Measurements from ENCODE around the gene ARSD.
"Not testable (repeated sequence)": the region's sequence is repeated elsewhere in the genome, so short reads cannot be mapped to it uniquely, and the experiment has no call there.

The ARSD gene

DNA sequence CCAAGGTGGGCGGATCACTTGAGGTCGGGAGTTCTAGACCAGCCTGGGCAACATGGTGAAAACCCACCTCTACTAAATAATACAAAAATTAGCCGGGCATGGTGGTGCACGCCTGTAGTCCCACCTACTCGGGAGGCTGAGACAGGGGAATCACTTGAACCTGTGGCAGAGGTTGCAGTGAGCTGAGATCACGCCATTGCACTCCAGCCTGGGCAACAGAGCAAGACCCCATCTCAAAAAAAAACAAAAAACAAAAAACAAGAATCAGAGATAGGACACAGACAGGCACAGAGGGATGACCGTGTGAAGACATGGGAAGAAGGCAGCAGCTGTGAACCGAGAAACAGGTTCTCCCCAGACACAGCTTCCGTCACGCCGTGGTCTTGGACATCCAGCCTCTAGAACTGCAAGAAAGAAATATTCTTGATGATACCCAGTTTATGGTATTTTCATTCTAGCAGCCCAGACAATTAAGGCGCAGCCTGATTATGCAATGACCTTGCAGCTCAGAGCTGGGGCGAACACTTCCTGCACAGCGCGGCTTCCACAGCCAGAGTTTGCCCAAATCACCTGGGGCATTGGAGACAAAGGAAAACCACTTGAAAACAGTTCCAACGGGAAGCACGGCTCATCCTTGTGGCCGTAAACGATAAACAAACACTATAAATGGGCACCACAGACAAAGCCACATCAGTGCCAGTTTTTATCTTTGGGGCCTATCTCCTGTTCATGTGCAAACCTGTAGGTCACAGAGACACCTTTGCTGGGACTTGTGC lies 4.2 kb upstream of the ARSD start:
- no peak for DNase-seq

DNA sequence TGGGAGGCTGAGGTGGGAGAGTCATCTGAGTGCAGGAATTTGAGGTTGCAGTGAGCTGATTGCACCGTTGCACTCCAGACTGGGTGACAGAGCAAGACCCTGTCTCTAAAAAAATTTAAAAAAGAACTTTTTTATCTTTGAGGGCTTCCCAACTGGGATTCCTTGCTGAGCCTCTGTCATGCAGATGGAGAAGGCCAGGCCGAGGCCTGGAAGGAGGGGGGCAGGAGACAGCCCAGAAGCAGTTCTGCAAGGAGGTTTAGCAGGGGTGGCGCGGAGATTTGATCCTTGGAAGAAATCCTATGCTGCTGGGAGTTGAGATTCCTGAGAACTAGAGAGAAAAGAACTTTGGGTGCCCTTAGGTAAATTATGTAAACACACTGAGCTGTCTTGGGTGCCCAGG lies 2.5 kb upstream of the ARSD start:
- DNase-seq = no peak

DNA sequence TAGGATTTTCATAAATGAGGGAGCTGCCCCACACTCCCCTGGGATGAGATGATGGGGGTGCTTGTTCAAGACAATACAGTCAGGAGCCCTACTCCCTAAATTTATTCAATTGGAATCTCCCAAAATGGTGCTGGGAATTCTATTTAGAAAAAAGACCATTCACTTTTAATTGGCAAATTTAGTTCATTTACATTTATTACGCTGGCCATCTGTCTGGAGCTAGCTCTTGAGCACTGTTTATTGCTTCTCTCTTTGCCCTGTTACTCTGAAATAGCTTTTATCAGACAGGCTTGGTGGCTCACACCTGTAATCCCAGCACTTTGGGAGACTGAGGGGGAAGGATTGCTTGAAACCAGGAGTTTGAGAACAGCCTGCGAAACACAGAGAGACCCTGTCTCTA lies 2.0 kb upstream of the ARSD start:
- no peak for DNase-seq

DNA sequence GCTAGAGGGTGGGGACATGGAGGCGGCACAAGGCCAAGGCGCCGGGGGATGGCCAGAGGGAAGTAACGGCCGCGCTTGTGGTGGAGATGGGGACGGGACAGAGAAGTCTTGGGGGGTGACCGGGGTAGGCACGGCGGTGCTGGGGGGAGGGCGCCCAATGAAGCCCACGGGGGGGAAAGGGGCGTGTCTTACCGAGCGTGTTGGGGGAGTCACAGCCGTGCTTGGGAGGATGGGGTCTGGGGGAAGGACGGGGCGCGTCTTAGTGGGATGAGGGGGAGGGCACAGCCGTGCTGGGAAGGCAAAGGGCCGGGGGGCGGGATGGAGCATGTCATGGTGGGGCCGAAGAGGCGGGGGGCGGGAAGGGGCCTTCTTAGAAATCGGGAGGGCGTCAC lies 952 bp downstream of the ARSD start:
- peak; percentile 26 for DNase-seq

DNA sequence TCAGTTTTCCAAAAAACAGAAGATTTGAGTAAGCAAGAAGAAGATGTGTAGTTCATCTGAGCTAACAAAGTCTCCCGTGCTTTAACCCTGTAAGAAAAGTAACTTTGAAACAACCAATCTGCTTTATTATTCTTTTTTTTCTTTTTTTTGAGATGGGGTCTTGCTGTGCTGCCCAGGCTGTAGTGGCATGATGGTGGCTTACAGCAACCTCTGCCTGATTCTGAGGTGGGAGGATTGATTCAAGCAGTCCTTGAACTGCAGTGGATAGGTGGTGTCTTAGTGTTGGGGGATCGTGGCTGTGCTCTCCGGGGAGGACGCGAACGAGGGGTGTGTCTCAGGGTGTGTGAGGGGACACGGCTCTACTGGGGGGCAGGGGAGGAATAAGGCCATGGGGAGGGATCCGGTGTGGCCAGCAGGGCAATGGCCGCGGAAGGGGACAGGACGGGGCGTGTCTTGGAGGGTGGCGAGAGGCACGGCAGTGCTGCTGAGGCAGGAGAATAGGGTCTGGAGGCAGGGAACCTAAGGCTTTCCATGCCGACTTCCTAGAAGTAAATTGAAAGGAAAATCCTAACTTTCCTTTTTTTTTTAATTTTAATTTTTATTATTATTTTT lies 2.4 kb downstream of the ARSD start:
- no peak for DNase-seq

DNA sequence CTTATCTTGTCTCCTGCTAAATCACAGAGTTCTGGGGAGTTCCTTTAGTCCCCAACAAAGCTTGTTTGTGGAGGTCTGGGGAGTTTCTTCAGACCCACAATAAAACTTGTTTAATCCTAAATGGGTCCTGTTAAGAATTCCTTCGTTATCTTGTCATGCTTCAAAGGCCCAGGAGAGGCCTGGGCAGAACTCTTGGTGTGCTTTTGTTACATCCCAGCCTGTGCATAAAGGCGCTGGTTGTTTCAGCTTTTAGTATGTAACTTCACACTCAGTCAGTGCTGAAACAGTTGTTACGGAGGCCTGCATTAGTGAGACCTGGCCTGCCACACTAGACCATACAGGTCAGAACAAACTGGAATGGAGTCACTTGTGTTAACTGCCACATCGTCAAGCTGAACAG lies 2.9 kb downstream of the ARSD start:
- not testable (repeated sequence) for DNase-seq

DNA sequence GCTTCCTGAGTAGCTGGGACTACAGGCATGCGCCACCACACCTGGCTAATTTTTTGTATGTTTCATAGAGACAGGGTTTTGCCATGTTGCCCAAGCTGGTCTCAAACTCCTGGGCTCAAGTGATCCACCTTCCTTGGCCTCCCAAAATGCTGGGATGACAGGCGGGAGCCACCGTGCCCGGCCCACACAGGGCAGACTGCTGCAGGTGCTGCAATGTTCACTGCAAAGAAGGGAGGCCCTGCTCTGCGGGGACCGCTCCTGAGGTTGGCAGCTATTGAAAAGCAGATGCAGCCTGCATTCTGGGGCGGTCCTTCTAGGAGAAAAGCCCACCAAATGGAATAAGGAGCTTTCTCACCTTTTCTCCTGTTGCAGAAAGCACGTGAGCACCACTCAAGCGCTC lies 5.0 kb downstream of the ARSD start:
- DNase-seq = no peak

DNA sequence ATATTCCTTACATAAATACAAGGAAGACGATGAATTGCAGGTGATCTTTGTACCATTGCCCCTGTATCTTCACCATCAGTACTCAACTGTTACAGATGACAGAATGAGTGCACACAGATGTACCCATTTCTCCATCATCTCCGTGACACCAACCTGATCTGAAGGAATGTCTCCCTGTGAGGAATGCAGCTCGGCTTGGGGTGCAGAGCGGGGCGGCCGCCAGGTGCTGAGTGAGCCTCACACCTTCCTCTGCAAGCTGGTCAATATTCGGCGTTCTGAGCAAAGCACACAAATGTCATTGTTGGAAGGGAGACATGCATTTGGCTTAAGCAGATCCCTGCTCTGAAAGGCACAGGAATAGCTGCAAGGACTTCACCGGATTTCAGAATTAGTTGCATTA lies 7.4 kb downstream of the ARSD start:
- no peak for DNase-seq

DNA sequence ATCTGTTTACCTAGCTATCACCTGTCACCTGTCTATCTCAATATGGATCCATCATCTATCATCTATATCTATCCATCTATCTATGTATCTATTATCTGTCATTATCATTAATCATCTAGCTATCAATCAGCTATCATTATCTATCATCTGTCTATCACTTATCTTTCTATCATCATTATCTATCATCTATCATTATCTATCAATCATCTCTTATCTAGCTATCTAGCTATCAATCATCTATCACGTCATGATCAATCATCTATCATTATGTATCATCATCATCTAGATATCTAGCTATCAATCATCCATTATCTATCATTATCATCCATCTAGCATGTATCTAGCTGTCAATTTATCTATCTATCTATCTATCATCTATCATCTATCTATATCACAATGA lies 7.9 kb downstream of the ARSD start:
- no peak for DNase-seq

DNA sequence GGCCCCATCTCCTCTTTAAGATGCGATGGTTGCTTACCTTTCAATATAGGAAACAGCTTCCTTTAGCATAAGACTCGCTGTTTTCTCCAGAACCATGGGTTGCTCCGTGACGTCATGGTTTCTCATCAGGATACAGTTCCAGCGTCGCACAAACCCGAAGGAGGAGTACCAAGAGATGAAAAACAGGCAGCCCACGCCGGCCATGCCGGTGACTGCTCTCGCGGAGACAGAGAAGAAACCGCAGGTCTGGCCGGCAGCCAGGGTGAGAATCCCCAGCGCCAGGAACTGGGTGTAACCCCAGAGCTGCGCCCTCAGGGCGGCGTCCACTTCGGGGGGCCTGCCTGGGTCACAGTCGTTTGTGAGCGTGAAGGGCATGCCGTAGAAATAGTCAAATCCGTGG lies 11.4 kb downstream of the ARSD start:
- no peak for DNase-seq

DNA sequence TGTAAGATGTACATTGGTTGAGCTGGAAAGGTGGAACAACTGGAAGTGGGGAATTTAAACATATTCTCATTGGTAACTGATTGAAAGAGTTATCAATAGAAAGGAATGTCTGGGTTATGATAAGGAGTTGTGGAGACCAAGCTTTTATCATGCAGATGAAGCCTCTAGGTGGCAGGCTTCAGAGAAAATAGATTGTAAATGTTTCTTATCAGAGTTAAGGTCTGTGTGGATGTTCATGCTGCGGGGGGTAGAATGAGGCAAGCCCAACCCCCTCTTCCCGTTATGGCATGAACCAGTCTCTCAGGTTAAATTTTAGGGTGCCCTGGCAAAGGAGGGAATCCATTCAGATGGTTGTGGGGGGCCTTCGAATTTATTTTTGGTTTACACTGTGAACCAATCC lies 16.0 kb downstream of the ARSD start:
- DNase-seq = no peak

DNA sequence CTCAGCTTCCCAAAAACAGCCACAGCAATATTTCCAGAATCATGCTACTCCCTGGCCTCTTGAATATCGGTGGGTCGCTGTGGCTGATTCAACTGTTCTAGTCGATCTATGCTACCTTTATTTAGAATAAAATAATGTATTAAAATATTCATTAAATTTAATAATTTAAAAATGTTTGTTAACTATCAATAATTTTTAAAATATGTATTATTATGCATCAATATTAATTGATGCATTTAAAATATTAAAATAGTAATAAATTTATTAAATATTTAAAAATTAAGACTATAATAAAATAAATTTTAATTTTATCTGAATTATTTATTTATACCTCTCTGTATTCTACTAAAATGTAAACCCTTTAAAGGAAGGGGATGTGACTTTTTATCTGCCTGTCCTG lies 19.0 kb downstream of the ARSD start:
- no peak for DNase-seq

DNA sequence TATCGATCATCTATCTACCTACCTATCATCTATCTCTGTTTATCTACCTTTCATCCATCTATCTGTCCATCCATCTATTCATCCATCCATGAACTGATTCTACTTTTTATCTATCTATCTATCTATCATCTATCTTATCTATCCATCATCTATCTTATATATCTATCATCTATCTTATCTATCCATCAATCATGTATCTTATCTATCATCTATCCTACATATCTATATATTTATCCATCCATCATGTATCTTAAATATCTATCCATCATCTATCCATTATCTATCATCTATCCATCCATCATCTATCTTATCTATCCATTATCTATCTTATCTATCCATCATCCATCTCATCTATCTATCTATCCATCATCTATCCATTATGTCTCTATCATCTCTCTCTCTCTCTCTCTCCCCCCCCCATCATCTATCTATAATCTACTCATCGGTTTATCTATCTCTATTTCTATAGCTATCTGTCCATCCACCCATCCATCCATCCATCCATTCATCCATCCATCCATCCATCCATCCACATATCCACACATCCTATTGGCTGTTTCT lies 20.9 kb downstream of the ARSD start:
- no peak for DNase-seq

DNA sequence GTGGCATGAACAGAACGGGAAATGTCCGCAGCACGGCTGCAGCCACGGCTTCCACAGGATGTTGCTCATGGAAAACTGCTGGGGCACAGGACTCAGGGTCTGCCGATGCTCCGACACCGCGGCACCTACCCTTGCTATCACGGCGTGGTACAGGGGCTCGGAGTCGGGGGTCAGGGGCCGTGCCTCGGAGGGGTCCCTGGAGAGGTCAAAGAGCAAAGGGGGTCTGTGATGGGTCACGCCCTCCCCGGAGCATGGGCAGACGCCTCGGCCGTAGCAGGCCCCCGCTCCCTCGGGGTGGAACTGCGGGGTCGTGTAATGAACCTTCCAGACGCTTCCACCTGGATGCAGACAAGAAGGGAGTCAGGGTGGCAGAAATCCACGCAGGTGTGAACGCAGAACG lies 21.8 kb downstream of the ARSD start:
- DNase-seq = no peak

DNA sequence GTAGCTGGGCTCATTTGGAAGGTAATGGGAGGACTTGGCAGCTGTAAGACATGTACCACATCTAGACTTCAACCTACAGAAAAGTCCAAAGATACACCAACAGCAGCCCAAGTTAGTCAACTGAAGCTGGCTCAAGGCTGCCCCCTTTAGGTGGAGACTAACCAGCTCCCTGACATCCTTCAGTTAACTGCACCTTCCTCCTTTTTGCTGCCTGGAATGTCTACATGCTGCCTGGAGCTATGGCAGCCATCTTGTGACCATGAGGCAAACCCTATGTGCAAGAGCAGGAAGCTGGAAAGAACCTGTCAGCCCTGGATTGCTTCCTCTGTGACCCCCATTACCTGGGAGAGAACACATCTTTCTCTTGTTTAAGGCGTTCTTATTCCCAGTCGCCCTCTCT lies 25.8 kb downstream of the ARSD start:
- DNase-seq = no peak

DNA sequence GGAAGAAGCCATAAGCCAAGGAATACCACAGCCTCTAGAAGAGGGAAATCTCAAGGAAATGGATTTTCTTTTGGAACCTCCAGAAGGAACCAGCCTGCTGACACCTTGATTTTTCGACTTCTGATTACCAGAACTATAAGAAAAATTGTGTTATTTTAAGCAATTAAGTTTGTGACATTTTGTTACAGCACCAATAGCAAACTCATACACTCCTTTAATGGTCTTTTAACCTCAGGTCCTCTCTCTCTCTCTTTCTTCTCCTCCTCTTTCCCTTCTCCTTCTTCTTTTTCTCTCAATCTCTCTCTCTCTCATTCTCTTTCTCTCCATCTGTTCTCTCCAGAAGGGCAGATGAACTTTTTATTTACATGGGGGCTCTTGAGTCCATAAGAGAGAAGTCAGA lies 26.3 kb downstream of the ARSD start:
- DNase-seq = no peak

DNA sequence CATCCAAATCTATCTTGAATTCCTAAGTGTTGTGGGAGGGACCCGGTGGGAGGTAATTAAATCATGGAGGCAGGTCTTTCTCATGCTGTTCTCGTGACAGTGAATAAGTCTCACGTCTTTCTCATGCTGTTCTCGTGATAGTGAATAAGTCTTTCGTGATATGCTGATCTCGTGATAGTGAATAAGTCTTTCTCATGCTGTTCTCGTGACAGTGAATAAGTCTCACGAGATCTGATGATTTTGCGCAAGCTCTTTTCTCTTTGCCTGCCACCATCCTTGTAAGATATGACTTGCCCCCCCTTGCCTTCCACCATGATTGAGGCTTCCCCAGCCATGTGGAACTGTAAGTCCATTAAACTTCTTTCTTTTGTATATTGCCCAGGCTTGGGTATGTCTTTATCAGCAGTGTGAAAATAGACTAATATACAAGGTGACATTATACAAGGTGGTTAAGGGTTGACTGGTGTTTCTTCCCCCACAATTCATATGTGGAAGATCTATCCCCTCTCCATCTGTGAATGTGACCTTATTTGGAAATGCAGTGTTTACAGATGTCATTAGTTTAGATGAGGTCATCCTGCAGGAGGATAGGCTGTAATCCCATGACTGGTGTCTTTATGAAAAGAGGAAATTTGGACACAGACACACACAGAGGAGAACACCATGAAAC lies 27.6 kb downstream of the ARSD start:
- no peak for DNase-seq

DNA sequence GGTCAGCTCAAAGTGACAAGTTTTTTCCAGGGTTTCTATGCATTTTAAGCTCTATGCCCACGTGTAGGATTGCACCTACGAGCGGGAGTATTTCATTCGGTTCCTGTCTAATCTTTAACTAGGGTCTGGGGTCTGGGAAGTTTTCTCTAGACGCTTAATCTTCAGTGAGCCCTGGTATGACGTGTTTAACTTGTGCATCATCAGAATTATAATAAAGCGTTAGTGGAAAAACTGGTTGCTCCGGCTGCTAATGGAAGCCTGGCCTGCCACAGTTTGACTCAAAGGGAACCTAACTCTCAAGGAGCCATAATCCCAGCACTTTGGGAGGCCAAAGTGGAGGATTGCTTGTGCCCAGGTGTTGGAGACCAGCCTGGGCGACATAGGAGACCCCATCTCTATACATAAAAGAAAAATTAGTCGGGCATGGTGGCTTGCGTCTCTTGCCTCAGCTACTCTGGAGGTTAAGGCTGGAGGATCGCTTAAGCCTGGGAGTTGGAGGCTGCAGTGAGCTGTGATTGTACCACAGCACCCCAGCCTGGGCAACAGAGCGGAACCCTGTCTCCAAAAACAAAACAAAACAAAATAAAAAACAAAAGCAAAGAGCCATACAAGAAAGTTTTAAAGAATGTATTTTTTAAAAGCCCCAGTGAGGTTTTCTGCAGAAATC lies 30.2 kb downstream of the ARSD start:
- no peak for DNase-seq

DNA sequence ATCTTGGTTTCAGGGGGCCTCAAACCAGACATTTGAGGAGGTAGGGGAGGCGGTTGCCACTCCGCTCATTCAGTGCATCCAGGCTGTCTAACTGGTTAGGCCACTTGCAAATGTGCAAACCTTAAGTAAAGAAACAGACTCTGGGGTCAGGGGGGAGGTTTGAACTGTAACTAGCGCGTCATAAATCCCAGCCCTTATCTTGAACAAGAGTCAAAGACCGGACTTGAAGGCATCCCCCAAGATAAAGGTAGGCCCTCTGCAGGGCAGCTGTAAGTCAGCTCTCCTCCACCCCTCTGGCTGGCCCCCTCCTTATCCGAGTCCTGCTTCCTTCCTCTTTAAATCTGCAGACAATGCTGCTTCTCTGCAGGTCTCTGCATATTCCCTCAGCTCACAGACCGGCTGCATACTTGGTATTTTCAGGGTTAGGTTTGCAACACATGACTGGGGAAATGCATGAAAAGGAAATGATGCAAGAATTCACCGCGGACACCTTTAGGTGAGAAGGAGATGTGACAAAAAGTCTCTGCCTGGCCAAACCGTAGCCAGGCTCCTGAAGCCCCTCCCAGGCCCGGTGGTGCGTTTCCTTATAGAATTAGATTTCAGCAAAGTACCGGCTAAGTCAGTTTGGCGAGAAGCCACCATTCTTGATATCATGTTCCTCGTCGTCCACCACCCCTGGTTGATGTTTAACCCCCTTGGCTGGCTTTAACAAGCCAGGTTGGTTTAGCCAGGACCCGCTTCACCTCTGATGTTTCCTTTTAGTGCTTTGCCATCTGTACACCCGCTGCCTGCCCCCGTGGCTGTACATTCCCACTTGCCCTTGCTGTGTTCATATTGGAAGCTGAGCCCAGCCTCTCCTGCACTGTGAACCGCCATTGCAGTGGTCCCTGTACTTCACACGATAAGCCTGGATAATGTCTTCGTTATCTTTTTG lies 31.2 kb downstream of the ARSD start:
- peak; percentile 27 for DNase-seq

DNA sequence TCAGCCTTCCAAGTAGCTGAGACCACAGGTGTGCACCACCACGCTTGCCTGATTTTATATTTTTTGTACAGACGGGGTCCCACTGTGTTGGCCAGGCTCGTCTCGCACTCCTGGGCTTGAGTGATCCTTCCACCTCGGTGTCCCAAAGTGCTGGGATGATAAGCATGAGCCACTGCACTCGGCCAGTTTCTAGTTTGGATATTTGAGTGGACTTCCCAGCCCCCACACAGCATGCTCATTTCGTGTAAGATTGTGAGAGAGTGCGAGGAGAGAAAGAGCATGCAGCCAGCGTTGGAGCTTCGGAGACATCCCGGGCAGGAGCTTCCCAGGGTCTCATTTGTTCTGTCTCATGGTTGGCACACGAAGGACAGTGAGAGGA lies 31.8 kb downstream of the ARSD start:
- DNase-seq = no peak

DNA sequence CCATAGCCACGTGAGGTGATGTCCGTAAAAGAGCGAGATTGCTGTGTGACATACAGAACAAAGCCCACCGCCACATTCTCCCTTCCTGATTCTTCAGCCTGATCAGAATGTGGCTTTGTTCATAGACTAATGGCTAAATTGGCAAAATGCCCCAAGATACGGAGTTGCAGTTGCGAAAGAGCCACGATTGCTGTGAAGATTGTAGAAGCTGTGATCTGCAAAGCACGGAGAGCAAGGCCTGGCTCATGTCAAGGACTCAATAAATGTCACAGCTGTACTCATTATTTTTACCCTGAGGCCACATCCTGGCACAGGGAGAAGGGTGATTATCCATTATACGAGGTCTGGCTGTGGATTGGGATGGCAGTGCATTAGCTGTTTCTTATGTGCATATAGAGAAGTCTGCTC lies 34.2 kb downstream of the ARSD start:
- DNase-seq = no peak

DNA sequence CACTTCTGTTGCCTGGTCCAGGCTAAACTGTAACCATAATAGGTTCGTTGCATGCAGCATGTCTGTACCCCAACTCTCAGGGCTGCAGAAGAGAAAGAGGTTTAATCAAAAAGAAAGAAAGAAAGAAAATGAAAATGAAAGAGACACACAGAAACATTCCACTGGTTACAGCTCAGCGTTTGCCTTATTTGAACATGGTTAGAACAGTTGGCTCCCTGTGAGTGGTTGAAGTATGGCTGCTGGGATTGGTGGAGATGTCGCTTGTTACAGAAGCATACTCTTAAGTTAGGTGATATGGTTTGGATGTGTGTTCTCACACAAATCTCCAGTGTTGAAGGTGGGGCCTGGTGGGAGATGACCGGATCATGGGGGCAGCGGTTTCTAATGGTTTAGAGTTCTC lies 36.3 kb downstream of the ARSD start:
- no peak for DNase-seq

All from CD4-positive, alpha-beta T cell treated with Interferon gamma for 1 hour (primary cell).